HTERT RPE-1 (cell line): ENCODE measurements around the gene SECISBP2L.

Experiments
- in situ Hi-C: fragments of 300-500 bp; cut with MboI; formaldehyde crosslinking; loops from 4 replicates; pipeline ENCODE4 v1.14.3; 2020; ENCODE audit warnings: low sequenced_read_pairs

SECISBP2L gene

GRCh38 chr15:49059491-49059890 is 13.2 kb upstream of the SECISBP2L start:
- in situ Hi-C loops = no loop called here

- in situ Hi-C loops = no loop called here
Measured at GRCh38 chr15:49058559-49058958, 12.3 kb upstream of the SECISBP2L start.

DNA sequence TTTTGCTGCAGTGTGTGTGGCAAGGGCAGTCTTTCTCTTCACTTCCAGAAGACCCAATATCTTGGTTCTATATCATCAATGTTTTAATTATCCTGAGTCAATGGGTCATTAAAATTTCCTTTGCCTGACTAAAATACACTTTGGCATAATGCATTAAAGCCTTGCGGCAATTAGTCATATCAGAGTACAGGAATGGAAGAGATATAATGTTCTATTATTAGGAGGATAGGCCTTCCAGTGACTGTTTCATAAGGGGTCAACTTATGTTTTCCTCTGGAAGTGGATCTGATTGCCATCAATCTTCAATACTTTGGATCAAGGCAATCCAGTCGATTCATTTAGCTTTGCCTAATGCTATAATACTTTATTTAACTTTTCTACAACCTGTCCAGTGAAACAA is 9.4 kb upstream of the SECISBP2L start:
- in situ Hi-C loops = no loop called here

GRCh38 chr15:49052662-49053061 is 6.4 kb upstream of the SECISBP2L start:
- in situ Hi-C loops = no loop called here

- in situ Hi-C loops = no loop called here
Measured at GRCh38 chr15:49047456-49047855, 1.2 kb upstream of the SECISBP2L start.

DNA sequence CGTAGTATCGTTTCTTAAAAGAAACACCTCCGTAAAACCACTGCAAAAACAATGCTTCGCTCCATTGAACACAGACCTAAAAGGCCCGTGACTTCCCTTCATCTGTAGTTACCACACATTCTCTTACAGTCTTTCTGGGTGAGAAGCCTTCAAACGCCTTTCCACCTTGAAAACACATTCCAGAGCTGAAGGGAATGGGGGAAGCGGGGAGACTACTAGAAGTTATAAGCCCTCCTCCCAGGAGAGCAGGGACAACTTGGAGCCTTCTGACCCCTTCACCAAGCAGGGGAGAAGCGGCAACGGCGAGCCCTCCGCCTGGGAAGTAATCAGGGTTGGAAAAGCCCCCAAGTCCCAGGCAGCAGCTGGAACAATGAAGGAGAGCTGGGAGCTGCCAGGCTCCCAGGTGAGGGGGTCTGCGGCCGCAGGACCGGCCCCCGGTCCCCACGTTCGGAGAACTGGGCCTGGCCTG is 461 bp downstream of the SECISBP2L start:
- in situ Hi-C loops = no loop called here

GRCh38 chr15:49044766-49045606 is 1.3 kb downstream of the SECISBP2L start:
- in situ Hi-C loops = no loop called here

DNA sequence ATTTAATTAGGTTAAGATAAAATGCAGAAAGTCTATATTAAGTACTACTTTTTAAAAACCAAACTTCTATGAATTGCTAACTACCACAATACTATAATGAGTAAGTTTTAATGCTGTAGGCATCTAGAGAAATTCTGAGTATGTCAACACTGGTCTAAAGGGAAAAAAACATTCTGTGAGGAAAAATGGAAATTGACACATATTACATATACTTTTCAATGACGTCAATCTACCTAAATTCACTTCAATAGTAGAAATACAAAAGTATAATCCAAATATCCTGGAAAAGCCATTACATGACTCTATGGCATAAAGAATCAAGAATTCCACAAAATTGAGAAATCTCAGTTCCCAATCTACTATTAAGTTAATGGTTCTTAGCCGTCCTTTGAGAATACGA is 2.2 kb downstream of the SECISBP2L start:
- in situ Hi-C loops = no loop called here

- in situ Hi-C loops = no loop called here
Measured at GRCh38 chr15:49042165-49042564, 4.1 kb downstream of the SECISBP2L start.

DNA sequence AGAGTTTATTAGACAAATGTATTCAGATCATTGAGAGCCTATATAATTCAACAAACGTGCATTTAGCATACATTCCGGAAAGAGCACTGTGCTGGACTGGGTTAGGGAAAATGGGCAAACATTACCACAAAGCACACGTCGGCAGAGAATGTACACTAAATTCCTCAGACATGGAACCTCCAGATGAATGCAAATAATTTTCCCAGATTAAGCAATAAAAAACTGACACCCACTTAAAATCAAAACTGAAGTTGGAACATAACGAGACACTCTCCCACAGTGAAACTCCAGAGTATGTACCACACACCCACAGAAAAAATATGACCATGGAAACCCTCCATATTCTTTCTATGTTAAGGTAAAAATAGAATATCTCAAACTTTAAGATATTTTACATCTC is 4.8 kb downstream of the SECISBP2L start:
- in situ Hi-C loops = no loop called here

GRCh38 chr15:49040151-49040550 is 6.1 kb downstream of the SECISBP2L start:
- in situ Hi-C loops = no loop called here

- in situ Hi-C loops = no loop called here
Measured at GRCh38 chr15:49038382-49038781, 7.9 kb downstream of the SECISBP2L start.

- in situ Hi-C loops = no loop called here
Measured at GRCh38 chr15:49037546-49037940, 8.7 kb downstream of the SECISBP2L start.

- in situ Hi-C loops = no loop called here
Measured at GRCh38 chr15:49036650-49037545, 9.3 kb downstream of the SECISBP2L start.

- in situ Hi-C loops = no loop called here
Measured at GRCh38 chr15:49035825-49036224, 10.4 kb downstream of the SECISBP2L start.

DNA sequence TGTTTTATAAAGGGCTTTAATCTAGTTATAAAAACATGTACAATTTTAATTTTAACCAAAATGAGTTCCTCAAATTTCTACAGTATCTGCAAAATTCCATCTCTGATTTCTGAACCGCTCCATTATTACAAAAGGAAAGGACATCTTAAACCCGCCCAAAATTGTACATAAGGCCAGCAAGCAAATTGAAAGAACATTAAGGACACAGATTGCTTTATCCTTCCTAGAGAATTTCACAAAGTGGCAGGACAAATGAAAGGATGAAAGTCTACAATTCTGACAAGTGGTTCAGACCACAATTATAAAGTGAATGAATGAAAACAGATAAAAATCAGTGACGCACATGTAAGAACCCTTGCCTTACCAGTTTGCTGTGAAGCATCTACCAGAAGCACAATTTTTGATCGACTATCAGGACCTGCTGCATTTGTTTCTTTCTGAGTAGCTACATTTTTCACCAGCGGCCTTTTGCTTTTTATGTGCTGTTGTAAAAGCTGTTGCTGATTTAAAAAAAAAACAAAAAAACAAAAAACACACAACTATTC is 13.6 kb downstream of the SECISBP2L start:
- in situ Hi-C loops = no loop called here

- in situ Hi-C loops = no loop called here
Measured at GRCh38 chr15:49031804-49032203, 14.4 kb downstream of the SECISBP2L start.

DNA sequence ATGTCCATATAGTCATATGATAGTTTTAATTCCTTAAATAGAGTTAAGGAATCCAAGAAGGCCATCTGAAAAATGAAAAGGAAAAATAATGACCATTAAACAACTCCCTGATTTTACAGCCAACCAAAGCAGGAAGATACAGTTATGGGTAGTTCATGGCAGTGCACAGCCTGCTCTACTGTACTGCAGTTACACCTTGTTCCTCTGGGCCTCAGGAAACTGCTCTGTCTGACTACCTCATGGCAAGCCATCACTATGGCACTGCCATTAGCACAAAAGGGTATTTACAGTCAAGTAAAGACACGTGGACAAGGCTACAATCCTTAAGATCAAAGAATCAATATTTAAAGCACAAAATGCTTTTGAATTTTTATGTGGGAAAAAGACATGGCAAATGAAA is 19.5 kb downstream of the SECISBP2L start:
- in situ Hi-C loops = no loop called here

GRCh38 chr15:49024840-49025239 is 21.4 kb downstream of the SECISBP2L start:
- in situ Hi-C loops = no loop called here

DNA sequence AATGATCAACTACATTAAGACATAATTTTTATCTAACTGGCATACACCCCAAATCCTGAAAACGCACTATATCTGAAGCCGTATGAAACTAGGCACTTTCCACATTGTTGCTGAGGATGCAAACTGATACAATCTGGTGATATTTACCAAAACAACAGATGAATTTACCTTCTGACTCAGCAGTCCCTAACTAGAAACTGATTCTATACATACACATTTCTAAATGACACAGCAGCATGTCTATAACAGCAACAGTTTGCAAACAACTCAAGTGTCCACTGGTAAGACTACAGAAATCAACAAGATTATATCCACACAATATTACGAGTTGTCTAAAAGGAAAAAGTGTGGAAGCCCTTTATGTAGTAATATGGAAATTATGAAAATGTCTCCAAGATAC is 22.9 kb downstream of the SECISBP2L start:
- in situ Hi-C loops = no loop called here

DNA sequence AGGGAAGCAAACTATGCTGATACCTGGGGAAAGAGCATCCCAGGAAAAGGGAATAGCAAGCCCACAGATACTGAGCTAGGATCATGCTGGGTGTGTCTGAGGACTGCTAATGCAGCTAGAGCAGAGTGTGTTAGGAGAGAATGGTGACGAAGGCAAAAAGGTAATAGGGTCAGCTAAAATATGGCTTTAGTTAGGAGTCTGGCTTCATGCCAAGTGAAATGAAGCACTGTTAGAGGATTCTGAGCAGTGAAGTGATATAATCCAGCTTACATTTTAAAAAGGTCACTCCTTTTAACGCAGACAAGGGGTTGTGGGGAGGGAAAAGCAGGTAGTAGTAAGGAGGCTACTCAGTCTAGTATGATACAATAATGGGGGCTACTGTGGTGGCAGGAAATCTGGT is 30.4 kb downstream of the SECISBP2L start:
- in situ Hi-C loops = no loop called here

GRCh38 chr15:48999314-48999713 is 46.9 kb downstream of the SECISBP2L start:
- in situ Hi-C loops = no loop called here
